B cell (primary cell): ENCODE data around the gene PROC. TPM values are rescaled to one million over a fixed set of nuclear protein-coding genes. Genes with fewer than 3 reads are reported as not detected.

Source experiments
- ATAC-seq: fragments of 200-7000 bp; cut with Tn5 transposase; one replicate; pipeline ENCODE4 v1.10.0; 2021; ENCODE audit warnings: low read depth, mild to moderate bottlenecking, moderate number of reproducible peaks, moderate library complexity
- CTCF ChIA-PET: fragments of 350-600 bp; sonication (Branson Sonifier 250); formaldehyde crosslinking; loops from one replicate; lab custom pipeline; 2021; ENCODE audit warnings: antibody characterized with exemption, inconsistent platforms; lab: Charles Lee
- POLR2A ChIA-PET: fragments of 350-600 bp; sonication (Branson Sonifier 250); formaldehyde crosslinking; loops from one replicate; lab custom pipeline; 2021; ENCODE audit warnings: antibody characterized with exemption; lab: Charles Lee
- DNase-seq: peaks from one replicate; pipeline ENCODE4 v3.0.0; 2013
- H2AFZ ChIP-seq: 2 replicates; pipeline ENCODE4 v1.6.1; 2012; ENCODE audit warnings: mild to moderate bottlenecking, low read depth, low read length; ENCODE audit not compliant: insufficient read depth, poor library complexity, severe bottlenecking
- H3K27ac ChIP-seq, 2 donors: 1 replicate in 1 of 2; 2 replicates in 1 of 2; pipeline ENCODE4 v1.5.1; 2012 to 2013; ENCODE audit warnings: low read length in 2 of 2, mild to moderate bottlenecking in 2 of 2, moderate library complexity in 1 of 2
- H3K27me3 ChIP-seq, 4 experiments: fragments of 200-600 bp in 1 of 4; sonication (generic) in 1 of 4; replicated peaks in 1 of 4; 1 replicate in 2 of 4; 2 replicates in 2 of 4; pipeline versions ENCODE4 v1.6.1 to v1.7.0; 2013 to 2016; ENCODE audit warnings: low read length in 3 of 4, mild to moderate bottlenecking in 2 of 4, mixed read lengths in 1 of 4, moderate library complexity in 1 of 4; ENCODE audit not compliant: insufficient read depth in 4 of 4, control insufficient read depth in 3 of 4; ENCODE audit errors: control extremely low read depth in 1 of 4
- H3K36me3 ChIP-seq, 2 experiments: replicated peaks in 1 of 2; 1 replicate in 1 of 2; 2 replicates in 1 of 2; pipeline versions ENCODE4 v1.6.1 to v1.7.1; 2013; ENCODE audit warnings: low read length in 1 of 2; ENCODE audit not compliant: insufficient read depth in 2 of 2, control insufficient read depth in 1 of 2; ENCODE audit errors: control extremely low read depth in 1 of 2, extremely low read depth in 1 of 2
- H3K4me1 ChIP-seq, 2 donors: fragments of 200-600 bp in 1 of 2; sonication (generic) in 1 of 2; 1 replicate in 1 of 2; 2 replicates in 1 of 2; pipeline versions ENCODE4 v1.5.1 to v1.6.1; 2013 to 2017; ENCODE audit warnings: low read length in 2 of 2; ENCODE audit not compliant: control insufficient read depth in 2 of 2, insufficient read depth in 2 of 2
- H3K4me2 ChIP-seq: replicated peaks from 2 replicates; pipeline ENCODE3; 2012; ENCODE audit warnings: mild to moderate bottlenecking, low read depth, low read length; ENCODE audit not compliant: poor library complexity, severe bottlenecking
- H3K4me3 ChIP-seq, 5 experiments: fragments of 200-600 bp in 1 of 5; sonication (generic) in 1 of 5; 1 replicate in 3 of 5; 2 replicates in 2 of 5; pipeline versions ENCODE4 v1.5.1 to v1.7.0; 2011 to 2016; ENCODE audit warnings: low read length in 4 of 5, mild to moderate bottlenecking in 4 of 5, low read depth in 2 of 5, control low read depth in 1 of 5, moderate library complexity in 1 of 5; ENCODE audit not compliant: insufficient read depth in 1 of 5; ENCODE audit errors: control extremely low read depth in 1 of 5, extremely low read depth in 1 of 5
- H3K79me2 ChIP-seq: fragments of 200-600 bp; sonication (generic); one replicate; pipeline ENCODE4 v1.6.0; 2016; ENCODE audit warnings: low read length; ENCODE audit not compliant: control insufficient read depth, insufficient read depth
- H3K9ac ChIP-seq: fragments of 200-600 bp; sonication (generic); 2 replicates; pipeline ENCODE4 v1.6.1; 2017; ENCODE audit warnings: mild to moderate bottlenecking, low read length, moderate library complexity
- H3K9me3 ChIP-seq, 3 donors: one replicate each; pipeline versions ENCODE4 v1.6.1 to v1.7.1; 2013; ENCODE audit warnings: low read length in 2 of 3; ENCODE audit not compliant: control insufficient read depth in 2 of 3, insufficient read depth in 1 of 3; ENCODE audit errors: control extremely low read depth in 1 of 3
- H4K20me1 ChIP-seq: 2 replicates; pipeline ENCODE4 v1.6.0; 2012; ENCODE audit warnings: mild to moderate bottlenecking, low read length; ENCODE audit not compliant: insufficient read depth, control insufficient read depth, poor library complexity, severe bottlenecking
- H3K27ac Mint-ChIP-seq: one replicate; pipeline ENCODE4 v1.8.0; 2021; ENCODE audit warnings: mixed read lengths
- H3K27me3 Mint-ChIP-seq: one replicate; pipeline ENCODE4 v1.8.0; 2021; ENCODE audit warnings: mixed read lengths
- H3K4me1 Mint-ChIP-seq: one replicate; pipeline ENCODE4 v1.8.0; 2021; ENCODE audit warnings: mixed read lengths
- H3K4me3 Mint-ChIP-seq: one replicate; pipeline ENCODE4 v1.8.0; 2021; ENCODE audit warnings: mixed read lengths
- H3K9me3 Mint-ChIP-seq: one replicate; pipeline ENCODE4 v1.8.0; 2022; ENCODE audit warnings: mixed read lengths; ENCODE audit not compliant: insufficient read depth
- CTCF ChIP-seq: fragments of 200-600 bp; IDR thresholded peaks from one replicate; pipeline ENCODE4 v1.8.0; 2022; ENCODE audit warnings: antibody characterized with exemption, mild to moderate bottlenecking
- EZH2 ChIP-seq: IDR thresholded peaks from 2 replicates; pipeline ENCODE4 v1.6.1; 2012; ENCODE audit warnings: borderline replicate concordance, low read depth, mild to moderate bottlenecking, moderate library complexity, low read length; ENCODE audit not compliant: insufficient read depth, poor library complexity, severe bottlenecking
- WGBS: methylation state at CpG from one replicate; pipeline ENCODE4 v1.1.5; 2013; ENCODE audit warnings: missing lambda C conversion rate; ENCODE audit not compliant: insufficient coverage; 5-methylcytosine and 5-hydroxymethylcytosine counted together
- intact Hi-C: fragments of 100-400 bp; cut with micrococcal nuclease; formaldehyde crosslinking; loops from one replicate; pipeline ENCODE4 v1.10.0; 2022
- polyA plus RNA-seq: library from polyadenylated mRNA; depleted of rRNA; stranded (reverse); fragments of >200 nt; gene quantifications from 2 replicates; pipeline ENCODE4 v1.2.3, GENCODE V29; 2012
- total RNA-seq, 2 donors: library from RNA; stranded (reverse); fragments of 120-200 nt in 1 of 2; gene quantifications; 1 replicate in 1 of 2; 2 replicates in 1 of 2; pipeline versions ENCODE4 v1.2.3 to v1.2.4, GENCODE V29; 2013 to 2022

The PROC gene
- total and polyA plus RNA-seq, 2 donors (not counting 1 experiment from before 2014, with no cell fraction given) = 0.40 TPM; not detected in 1

GRCh38 chr2:127407661-127408003, 10.6 kb upstream of the PROC start:
- Mint-ChIP-seq H3K4me3 (peak overlapping the region; percentile 72), H3K27ac (peak overlapping the region; percentile 61), H3K4me1 (peaks cover 45% of the 10 kb centered on the region), H3K9me3 (no peaks in the 10 kb centered on the region), H3K27me3 (no peaks in the 10 kb centered on the region)
- H3K9me3 ChIP-seq = no peaks in the 10 kb centered on the region
- H3K4me2 ChIP-seq = peak overlapping the region; percentile 84
- ChIA-PET POLR2A (interaction anchor here (1.0 kb wide), 1 partner anchor 21 kb away, joined by 6 read pairs; no protein-coding TSS in a partner anchor), CTCF (interaction anchor here (1.3 to 1.9 kb wide), 2 partner anchors 19 to 71 kb away, joined by 4 to 6 read pairs; no protein-coding TSS in a partner anchor)
- WGBS = 5% methylated on average over 3 of the region's 6 CpGs
- peak overlapping the region; percentile 72 for H2AFZ ChIP-seq
- peak overlapping the region; percentile 57 for H3K9ac ChIP-seq
- ATAC-seq = peak; percentile 21
- H3K27me3 ChIP-seq = no peaks in the 10 kb centered on the region
- no peak for DNase-seq
- peaks cover 31 to 41% of the 10 kb centered on the region in 2 donors for H3K4me1 ChIP-seq
- no peaks in the 10 kb centered on the region for H4K20me1 ChIP-seq
- no peak overlapping the region for H3K27ac ChIP-seq
- TF ChIP-seq CTCF (no peak), EZH2 (no peak)
- H3K79me2 ChIP-seq = no peaks in the 10 kb centered on the region
- no peaks in the 10 kb centered on the region for H3K36me3 ChIP-seq
- intact Hi-C loops = loop anchor here (1.0 kb wide), 2 partner anchors 9 to 20 kb away; partner anchors contain the start of gene MAP3K2
- H3K4me3 ChIP-seq = peak overlapping the region in 3 of 5 experiments; percentile 23 to 62 (median 57)

GRCh38 chr2:127408004-127408806, 10.0 kb upstream of the PROC start:
- Histone ChIP-seq H3K4me1 (peaks cover 31 to 41% of the 10 kb centered on the region in 2 donors), H3K4me2 (peak overlapping the region; percentile 84), H3K27me3 (no peaks in the 10 kb centered on the region), H2AFZ (peak overlapping the region; percentile 72), H3K9ac (peak overlapping the region; percentile 57), H4K20me1 (no peaks in the 10 kb centered on the region), H3K36me3 (no peaks in the 10 kb centered on the region), H3K79me2 (no peaks in the 10 kb centered on the region), H3K4me3 (peak overlapping the region in 4 of 5 experiments; percentile 33 to 62 (median 52)), H3K9me3 (peaks cover 0 to under 1% (median 0%) of the 10 kb centered on the region in 3 donors), H3K27ac (no peak overlapping the region)
- DNase-seq (peak; percentile 73), ATAC-seq (peak; percentile 92)
- ChIA-PET POLR2A (interaction anchor here (0.6 to 1.0 kb wide), 3 partner anchors 18 to 58 kb away, joined by 3 to 6 read pairs (median 3); no protein-coding TSS in a partner anchor), CTCF (interaction anchor here (1.3 to 1.9 kb wide), 2 partner anchors 19 to 71 kb away, joined by 4 to 6 read pairs; no protein-coding TSS in a partner anchor)
- Mint-ChIP-seq H3K27me3 (no peaks in the 10 kb centered on the region), H3K27ac (peak overlapping the region; percentile 2), H3K4me3 (peak overlapping the region; percentile 72), H3K9me3 (no peaks in the 10 kb centered on the region), H3K4me1 (peaks cover 48% of the 10 kb centered on the region)
- TF ChIP-seq CTCF = no peak
- TF ChIP-seq EZH2 = no peak
- intact Hi-C loops = loop anchor here (1.0 kb wide), 2 partner anchors 8 to 21 kb away; partner anchors contain the start of gene MAP3K2
- WGBS = 11% methylated on average over 65 of the region's 75 CpGs
